ENCODE measurements around the gene FOXQ1. TPM values are rescaled to one million over a fixed set of nuclear protein-coding genes. Genes with fewer than 3 reads are reported as not detected.
"Not testable (repeated sequence)": the region's sequence is repeated elsewhere in the genome, so short reads cannot be mapped to it uniquely, and the experiment has no call there.

FOXQ1 gene
- total RNA-seq, 1 experiment from 2014 or later = 0.52 TPM

DNA sequence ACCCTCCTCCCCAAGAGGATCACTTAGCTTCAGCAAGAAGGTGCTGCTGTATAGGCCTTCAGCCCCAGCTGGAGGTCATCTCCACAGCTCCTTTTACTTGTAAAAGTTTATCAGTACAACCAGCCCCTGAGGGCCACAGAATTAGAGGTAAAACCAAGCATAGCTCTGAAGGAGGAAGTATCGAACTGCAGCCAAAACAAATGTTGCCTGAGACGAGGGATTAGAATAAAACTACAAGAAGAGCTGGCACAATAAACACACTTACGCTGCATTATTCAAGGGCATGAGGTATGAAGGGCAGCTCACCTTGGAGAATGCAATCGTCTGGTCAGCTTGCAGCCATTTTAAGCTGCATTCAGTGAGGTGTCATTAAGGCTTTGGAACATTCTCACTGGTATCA is 21.1 kb upstream of the FOXQ1 start:
- DNase-seq (ENCODE audit: low spot score) = no peak

DNA sequence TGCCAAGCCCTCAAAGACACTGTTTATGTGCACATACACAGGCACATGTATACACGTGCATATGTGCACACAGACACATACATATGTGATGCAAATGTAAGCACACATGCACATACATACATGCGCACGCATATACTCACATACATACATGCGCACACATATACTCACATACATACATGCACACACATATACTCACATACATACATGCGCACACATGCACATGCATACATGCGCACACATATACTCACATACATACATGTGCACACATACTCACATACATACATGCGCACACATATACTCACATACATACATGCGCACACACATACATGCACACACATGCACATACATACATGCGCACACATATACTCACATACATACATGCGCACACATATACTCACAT is 20.5 kb upstream of the FOXQ1 start:
- no peak for DNase-seq (ENCODE audit: low spot score)

DNA sequence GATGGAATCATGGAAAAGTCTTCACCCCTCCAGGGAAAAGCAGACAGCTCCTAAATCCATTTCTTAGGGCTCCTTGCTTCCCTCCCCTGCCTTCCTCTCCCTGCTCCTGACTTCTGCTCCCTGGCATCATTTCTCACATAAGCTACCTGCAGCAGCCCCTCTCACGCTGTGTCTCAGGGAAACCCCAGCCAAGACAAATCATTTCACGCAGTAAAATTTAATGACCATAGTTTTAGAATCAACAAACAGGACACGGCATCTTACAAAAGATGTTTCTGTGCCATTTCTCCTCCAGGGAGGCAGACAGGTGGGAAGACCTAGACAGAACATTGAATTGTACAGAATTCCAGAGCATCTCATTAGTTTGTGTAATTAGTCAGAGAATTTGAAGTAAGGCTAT is 16.5 kb upstream of the FOXQ1 start:
- no peak for DNase-seq (ENCODE audit: low spot score)

DNA sequence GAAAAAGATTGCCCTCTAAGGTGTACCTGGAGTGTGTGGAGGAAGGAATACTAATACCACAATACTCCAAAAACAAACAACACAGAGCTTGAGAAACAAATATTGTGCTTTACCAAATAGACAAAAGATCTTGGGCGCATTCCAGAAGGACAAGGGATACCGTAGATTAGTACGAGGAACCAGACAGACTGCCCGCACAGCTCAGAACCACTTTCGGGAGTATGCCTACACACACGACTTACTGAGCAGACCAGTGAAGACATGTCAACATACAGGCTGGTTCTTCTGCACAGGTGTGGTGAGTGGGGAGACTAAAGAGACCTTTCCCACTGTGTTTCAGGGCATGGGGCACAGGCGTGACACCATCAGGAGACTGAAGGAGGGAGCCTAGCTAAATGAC is 15.8 kb upstream of the FOXQ1 start:
- DNase-seq (ENCODE audit: low spot score) = no peak

DNA sequence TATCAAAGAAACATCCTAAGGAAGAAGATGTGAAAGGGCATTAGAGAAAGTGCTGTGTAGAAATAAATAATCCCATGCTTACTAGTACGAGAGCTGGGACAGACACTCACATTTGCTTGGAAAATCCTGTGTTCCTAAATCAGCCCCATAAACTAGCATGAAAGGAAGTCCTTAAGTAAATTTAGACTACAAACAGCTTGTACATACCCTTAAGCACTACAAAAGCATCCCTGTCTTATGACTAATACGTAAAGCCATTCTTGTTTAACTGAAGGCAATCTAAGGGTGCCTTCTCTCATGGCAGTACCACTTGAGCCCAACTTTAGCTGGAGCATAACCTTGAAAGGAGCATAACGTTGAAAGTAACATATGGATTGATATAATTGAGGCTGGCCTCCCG is 15.4 kb upstream of the FOXQ1 start:
- peak; percentile 40 for DNase-seq (ENCODE audit: low spot score)

DNA sequence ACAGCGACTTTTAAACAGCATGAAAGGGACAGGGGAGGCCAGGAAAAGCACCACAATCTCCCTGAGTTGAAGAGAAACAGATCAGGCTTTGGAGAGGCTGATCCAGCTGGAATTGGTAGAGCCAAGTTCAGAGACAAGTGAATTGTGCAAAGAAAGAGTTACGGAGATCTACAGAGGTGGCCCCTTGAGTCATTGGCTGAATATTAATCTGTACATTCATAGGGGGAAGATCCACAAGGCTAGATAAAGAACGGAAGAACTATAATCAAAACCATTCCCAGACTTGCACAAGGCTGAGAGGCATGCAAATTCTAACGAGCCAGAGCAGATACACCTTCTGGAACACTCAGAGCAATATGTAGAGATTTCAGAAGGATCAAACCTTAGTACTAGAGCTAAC is 14.2 kb upstream of the FOXQ1 start:
- DNase-seq (ENCODE audit: low spot score) = no peak

DNA sequence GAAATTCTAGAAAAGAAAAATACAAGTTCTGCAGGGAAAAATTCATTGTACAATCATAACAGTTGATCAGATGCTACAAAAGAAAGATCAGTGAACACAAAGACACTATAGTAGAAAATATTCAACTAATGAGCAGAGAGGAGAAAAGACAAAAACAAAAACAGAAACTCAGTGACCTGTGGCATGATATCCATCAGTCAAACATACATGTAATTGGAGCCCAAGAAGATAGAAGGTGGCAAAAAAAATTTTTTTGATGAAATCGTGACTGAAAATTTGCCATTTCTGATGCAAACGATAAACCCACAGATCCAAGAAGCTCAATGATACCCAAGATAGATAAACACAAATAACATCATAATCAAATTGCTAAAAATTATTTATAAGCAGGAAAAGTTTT is 13.1 kb upstream of the FOXQ1 start:
- DNase-seq (ENCODE audit: low spot score) = no peak

DNA sequence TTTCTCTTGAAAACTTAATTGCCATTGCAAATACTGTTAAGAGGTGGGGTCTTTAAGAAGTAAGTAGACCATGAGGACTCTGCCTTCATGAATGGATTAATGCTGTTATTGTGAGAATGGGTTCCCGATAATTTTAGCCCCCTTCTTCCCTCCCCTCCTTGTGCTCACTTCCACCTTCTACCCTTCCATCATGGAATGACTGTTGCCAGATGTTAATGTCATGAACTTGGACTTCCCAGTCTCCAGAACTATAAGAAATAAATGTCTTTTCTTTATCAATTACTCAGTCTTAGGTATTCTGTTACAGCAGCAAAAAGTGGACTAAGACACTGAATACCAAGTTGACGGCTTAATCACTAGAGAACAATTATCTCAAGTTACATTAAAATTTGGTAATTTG is 5.8 kb upstream of the FOXQ1 start:
- no peak for DNase-seq (ENCODE audit: low spot score)

DNA sequence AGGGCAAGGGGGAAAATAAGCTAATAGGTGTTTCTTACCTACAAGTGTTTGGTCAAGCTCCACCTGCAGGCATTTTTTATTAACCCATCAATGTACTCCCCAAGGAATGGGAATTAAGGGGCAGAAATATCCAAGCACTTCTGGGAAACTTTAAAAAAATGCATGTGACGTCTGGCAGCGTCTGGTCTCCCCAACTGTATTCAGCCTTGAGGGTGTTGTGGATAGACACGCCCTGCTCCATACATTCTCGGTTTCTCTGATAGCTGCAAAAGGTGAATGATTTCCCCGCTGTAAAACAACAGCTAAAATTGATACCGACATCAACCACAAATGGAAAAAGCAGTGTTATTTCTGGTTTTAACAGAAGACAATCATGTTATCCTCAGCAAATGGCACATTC is 2.5 kb upstream of the FOXQ1 start:
- DNase-seq (ENCODE audit: low spot score) = no peak

DNA sequence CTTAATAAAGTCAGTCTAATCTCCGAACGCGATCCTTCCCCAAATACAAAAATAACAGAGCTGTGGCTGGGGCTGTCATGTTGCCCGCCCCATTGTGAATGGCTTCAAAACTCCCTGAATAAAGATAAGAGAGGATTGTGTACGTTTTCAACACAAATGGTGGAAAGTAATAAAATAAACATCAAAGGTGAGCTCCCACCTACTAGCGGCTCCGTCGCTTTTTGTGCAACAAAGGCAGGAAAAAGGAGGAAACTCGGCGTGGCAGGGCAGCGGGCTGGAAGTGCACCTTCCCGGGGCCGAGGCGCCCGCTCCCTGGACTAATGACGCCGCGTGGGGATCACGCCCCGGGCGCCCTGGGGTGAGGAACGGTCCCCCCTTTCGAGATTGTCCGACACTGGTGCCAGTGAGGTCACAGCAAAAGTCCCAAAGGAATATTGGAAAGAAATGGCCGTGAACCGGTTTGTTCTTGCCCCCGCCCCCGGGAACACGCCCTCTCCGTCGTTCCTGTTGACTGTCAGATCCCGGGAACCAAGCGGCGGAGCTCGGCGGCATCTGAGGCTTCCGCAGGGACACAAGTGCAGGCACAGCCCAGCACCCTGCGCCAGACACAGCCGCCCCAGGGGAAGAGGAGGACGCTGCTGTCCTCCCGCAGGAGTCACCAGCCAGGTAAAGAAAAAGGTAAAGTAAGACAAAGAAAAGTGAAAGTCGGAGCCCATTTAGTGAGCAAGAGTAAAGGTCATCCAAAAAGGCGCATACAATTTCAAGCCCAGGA is 1.1 kb upstream of the FOXQ1 start:
- DNase-seq (ENCODE audit: low spot score) = no peak

DNA sequence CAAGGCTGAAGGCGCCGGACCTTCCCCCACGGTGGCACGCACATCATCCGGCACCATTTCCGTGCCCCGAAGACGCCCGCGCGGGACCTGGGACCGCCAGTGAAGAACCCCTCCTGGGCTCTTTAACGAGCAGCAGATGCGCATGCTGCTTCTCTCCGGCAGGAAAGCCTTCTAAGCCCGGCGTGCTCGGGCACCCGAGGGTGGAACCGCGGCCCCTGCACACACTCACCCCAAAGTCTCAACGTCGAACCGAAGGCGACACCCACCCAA is 240 bp downstream of the FOXQ1 start:
- DNase-seq (ENCODE audit: low spot score) = no peak

DNA sequence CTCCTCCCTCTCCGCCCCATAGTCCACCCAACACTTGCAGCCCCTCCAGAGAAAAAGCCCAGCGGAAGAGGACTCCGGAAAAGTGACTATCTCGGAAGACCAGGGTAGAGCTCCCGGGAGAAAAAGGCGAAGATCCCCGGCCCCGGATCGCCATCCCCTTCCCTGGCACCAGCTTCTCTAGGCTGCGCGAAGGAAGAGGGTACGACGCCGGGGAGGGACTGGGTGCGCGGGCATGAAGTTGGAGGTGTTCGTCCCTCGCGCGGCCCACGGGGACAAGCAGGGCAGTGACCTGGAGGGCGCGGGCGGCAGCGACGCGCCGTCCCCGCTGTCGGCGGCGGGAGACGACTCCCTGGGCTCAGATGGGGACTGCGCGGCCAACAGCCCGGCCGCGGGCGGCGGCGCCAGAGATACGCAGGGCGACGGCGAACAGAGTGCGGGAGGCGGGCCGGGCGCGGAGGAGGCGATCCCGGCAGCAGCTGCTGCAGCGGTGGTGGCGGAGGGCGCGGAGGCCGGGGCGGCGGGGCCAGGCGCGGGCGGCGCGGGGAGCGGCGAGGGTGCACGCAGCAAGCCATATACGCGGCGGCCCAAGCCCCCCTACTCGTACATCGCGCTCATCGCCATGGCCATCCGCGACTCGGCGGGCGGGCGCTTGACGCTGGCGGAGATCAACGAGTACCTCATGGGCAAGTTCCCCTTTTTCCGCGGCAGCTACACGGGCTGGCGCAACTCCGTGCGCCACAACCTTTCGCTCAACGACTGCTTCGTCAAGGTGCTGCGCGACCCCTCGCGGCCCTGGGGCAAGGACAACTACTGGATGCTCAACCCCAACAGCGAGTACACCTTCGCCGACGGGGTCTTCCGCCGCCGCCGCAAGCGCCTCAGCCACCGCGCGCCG is 822 bp downstream of the FOXQ1 start:
- no peak for DNase-seq (ENCODE audit: low spot score)

DNA sequence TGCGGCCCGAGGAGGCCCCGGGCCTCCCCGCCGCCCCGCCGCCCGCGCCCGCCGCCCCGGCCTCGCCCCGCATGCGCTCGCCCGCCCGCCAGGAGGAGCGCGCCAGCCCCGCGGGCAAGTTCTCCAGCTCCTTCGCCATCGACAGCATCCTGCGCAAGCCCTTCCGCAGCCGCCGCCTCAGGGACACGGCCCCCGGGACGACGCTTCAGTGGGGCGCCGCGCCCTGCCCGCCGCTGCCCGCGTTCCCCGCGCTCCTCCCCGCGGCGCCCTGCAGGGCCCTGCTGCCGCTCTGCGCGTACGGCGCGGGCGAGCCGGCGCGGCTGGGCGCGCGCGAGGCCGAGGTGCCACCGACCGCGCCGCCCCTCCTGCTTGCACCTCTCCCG is 1.5 kb downstream of the FOXQ1 start:
- DNase-seq (ENCODE audit: low spot score) = no peak

DNA sequence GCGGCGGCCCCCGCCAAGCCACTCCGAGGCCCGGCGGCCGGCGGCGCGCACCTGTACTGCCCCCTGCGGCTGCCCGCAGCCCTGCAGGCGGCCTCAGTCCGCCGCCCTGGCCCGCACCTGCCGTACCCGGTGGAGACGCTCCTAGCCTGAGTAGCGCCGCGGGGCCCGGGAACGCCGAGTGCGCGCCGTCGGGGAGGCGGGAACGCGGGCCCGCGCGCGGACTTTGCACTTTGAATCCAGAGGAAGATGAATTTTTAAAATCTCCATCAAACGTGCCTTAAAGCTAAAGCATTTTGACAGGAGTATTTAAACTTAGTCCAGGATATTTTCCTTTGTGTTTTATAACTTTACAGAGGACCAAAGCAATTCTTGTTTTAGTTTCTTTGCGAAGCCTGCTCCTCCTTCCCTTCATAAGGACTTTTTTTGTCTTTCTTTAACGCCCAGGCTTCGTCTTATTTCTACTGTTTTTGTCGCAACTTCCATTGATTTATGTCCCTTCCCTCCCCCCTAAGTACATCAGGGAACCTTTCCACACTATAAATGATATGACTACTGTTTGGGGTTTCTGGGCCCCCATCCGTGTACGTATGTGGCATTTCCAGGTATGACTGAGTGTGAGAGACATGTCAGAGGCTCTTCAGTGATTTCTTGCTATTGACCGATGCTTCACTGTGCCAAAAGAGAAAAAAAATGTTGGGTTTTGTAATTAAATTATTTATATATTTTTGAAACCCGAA is 2.0 kb downstream of the FOXQ1 start:
- DNase-seq (ENCODE audit: low spot score) = no peak

DNA sequence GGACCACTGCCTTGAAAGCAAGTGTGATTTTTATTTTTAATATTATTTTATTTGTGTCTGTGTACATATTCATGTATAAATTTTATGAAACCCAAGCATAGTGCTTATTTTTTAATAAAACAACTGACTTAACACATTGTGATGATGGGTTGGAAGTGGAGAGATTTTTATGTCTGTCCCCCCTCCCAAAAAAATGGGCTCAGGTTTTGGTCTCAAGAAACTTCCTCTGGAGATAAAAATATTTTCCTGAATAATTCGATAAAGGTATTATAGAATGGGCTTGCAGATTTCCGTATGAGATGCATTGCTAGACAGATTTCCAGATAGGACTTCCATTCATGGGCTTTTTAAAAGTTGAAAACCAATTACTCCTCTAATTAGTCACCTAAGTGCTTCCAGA is 2.7 kb downstream of the FOXQ1 start:
- DNase-seq (ENCODE audit: low spot score) = no peak

DNA sequence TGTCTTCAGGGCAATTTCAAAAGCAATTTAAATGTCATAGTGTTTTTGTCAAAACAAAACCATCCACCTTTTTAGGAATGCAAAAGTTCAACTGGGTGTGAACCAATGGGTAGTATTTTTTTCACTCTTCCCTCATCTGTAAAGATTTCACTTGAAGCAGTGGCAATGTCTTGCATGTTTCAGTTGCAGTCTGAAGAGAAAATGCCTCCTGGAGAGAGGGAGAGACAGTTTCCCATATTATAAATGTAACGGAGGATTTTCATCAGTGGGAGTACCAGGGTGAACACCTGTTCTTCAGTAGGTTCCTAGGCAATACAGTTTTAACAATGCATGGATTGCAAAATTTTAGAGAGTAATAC is 3.3 kb downstream of the FOXQ1 start:
- no peak for DNase-seq (ENCODE audit: low spot score)

DNA sequence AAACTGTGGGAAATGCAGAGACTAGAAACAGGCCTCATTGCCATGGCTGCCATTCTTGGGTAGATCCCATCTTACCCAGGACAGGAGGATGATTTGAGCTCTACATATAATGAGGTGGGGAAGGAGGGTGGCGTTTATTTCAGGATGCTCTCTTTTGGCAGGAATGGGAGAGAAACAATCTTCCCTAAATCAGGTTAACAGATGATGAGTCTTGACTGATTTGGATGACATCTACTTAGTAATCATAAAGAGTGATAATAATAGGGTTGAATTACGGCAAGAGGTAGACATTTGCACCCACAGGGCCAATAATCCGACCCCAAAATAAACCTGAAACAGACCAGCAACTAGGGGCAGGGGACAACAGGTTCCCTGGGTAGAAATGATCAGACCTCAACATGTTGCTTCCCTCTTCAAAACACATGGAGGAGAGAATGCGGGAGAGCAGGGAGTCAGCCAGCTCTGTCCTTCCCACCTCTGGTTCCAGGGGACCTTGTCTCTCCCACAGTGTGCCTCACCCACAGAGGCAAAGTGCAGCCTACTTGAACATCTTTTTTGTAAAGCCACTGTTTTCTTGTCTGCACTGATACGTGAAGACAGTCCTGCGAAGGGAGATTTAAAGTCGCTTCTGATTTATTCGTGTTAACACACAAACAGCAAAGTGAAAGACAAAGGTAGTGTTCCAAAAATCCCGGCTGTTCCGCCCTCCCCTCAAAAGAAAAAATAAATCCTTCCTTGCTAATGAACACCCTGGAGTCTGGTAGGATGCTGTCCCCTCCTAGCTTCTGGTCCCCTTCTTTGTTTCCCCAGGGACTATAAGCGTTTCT is 3.9 kb downstream of the FOXQ1 start:
- DNase-seq (ENCODE audit: low spot score) = no peak

DNA sequence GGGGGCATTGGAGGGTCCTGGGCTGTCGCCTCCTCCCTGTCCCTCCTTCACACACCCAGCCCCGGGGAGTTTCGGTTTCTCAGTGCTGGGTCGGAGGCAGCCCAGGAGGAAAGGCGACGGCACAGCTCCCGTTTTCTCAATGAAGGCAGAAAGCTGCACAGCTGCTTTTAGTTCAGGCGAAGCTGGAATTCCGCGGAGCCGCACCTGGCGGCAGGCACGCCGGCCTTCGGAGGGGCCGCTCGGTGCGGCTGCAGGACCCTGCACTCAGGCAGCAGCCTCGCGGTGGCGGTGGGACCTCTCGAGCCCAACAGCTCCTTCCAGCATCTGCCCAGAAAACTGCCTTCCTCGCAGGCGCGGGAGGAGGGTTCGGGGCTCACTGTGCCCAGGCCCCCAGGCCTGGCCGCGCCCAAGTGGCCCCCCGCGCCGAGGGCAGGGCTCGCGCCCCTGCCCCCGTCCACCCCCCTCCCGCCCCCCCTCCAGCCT is 4.6 kb downstream of the FOXQ1 start:
- no peak for DNase-seq (ENCODE audit: low spot score)

DNA sequence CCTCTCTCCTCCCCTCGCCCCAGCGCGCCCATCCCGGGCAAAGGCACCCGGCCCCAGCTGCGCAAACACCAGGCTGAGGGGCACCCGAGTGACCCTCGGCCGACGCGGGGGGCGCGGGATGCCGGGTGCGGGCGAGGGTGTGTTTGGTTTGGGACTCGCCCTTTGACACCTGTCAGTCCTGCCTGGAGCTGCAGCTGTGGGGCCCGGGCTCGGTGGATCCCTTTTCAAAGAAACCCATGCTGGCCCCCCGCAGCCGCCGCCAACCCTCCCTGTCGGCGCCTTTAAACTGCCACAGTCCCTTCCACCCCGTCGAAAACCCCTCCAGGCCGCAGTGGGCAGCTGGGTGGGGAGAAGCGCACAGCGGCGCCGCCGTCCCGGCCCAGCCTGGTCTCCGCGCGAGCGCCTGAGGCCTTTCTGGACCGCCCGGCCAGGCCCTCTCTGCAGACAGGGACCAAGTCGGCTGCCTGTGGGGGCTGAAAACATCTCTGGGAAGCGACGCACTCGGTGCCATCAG is 5.5 kb downstream of the FOXQ1 start:
- no peak for DNase-seq (ENCODE audit: low spot score)

DNA sequence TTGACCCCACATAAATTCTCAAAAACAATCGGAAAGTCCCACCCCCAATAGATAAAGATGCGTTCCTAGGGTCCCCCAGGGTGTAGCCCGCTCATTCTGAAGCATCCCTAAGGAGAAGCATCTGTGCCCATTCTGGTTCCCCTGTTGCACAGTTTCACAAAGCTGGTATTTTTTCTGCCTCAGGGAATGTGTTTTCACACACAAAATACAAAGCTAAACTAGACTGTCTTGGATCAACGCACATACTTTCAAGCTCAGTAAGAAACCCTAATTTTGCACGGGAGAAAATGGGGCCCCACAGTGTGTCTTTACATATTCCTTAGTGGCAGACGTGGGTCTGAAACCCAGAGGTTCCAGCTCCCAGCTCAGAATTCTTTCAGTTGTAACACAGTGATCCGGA is 6.1 kb downstream of the FOXQ1 start:
- no peak for DNase-seq (ENCODE audit: low spot score)

DNA sequence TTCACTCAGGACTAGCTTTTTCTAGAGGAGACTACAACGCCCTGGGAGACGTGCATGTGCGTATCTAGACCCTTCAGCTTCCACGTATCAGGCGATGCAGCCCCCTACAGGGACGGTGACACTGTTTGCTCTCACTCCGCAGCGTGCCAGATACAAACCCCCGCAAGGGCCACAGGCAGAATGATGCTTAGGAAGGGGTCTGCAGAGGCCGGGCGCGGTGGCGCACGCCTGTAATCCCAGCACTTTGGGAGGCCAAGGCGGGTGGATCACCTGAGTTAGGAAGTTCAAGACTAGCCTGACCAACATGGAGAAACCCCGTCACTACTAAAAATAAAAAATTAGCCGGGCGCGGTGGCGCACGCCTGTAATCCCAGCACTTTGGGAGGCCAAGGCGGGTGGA is 6.7 kb downstream of the FOXQ1 start:
- not testable (repeated sequence) for DNase-seq (ENCODE audit: low spot score)

DNA sequence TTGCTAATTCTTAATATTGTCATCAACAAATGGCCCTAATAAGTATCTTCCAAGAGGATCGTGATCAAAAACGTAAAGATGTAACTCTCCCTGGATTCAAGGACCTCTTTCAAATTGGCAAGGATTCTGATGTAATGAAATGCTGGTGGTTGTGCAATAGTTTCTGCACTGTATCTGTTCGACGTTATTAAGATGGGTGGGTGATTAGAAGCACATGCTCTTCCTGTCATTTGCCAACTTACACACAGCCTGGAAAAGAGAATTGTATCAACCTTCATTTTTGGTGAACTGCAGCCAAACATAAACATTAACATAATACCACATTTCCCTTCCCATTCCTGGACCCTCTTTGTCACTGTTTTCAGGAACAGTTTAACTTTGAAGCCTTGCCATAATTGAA is 9.8 kb downstream of the FOXQ1 start:
- peak; percentile 36 for DNase-seq (ENCODE audit: low spot score)
